Keratinocyte (primary cell): ENCODE results near the gene STK32C. TPM values are rescaled to one million over a fixed set of nuclear protein-coding genes. Genes with fewer than 3 reads are reported as not detected.
"Not testable (repeated sequence)": the region's sequence is repeated elsewhere in the genome, so short reads cannot be mapped to it uniquely, and the experiment has no call there.

Experiments used
- DNase-seq: peaks from one replicate; pipeline ENCODE4 v3.0.0-alpha.2; 2011; ENCODE audit warnings: low read depth, missing footprints, low spot score
- FAIRE-seq: peaks from 2 replicates; lab custom pipeline; 2011; peaks lifted over from hg19 to GRCh38; lab: Jason Lieb, UNC
- H2AFZ ChIP-seq: 2 replicates; pipeline ENCODE4 v1.6.0; 2012; ENCODE audit warnings: low read length, control low read depth, inconsistent platforms; ENCODE audit not compliant: control insufficient read depth
- H3K27ac ChIP-seq: 2 replicates; pipeline ENCODE4 v1.5.1; 2011; ENCODE audit warnings: low read length; ENCODE audit not compliant: control insufficient read depth, insufficient read depth
- H3K27me3 ChIP-seq: 3 replicates; pipeline ENCODE4 v1.6.0; 2011; ENCODE audit warnings: low read length; ENCODE audit not compliant: control insufficient read depth, insufficient read depth; ENCODE audit errors: extremely low read depth
- H3K36me3 ChIP-seq, 2 experiments: 2 replicates in 1 of 2; 3 replicates in 1 of 2; pipeline ENCODE4 v1.5.1; 2011; ENCODE audit warnings: low read length in 2 of 2, mild to moderate bottlenecking in 1 of 2; ENCODE audit not compliant: control insufficient read depth in 2 of 2, insufficient read depth in 2 of 2; ENCODE audit errors: extremely low read depth in 1 of 2
- H3K4me1 ChIP-seq: 3 replicates; pipeline ENCODE4 v1.5.1; 2011; ENCODE audit warnings: low read length; ENCODE audit not compliant: control insufficient read depth, insufficient read depth; ENCODE audit errors: extremely low read depth
- H3K4me2 ChIP-seq: 3 replicates; pipeline ENCODE4 v1.6.0; 2011; ENCODE audit warnings: low read depth, low read length; ENCODE audit not compliant: control insufficient read depth, insufficient read depth; ENCODE audit errors: extremely low read depth
- H3K4me3 ChIP-seq, 3 experiments: fragments of 200-600 bp in 1 of 3; sonication (generic) in 1 of 3; 2 replicates in 2 of 3; 3 replicates in 1 of 3; pipeline ENCODE4 v1.5.1; 2011 to 2016; ENCODE audit warnings: low read length in 3 of 3, mild to moderate bottlenecking in 3 of 3, control low read depth in 2 of 3, inconsistent platforms in 1 of 3, low read depth in 1 of 3, mixed read lengths in 1 of 3, mixed run types in 1 of 3, moderate library complexity in 1 of 3; ENCODE audit not compliant: control insufficient read depth in 2 of 3, insufficient read depth in 2 of 3; ENCODE audit errors: extremely low read depth in 1 of 3
- H3K79me2 ChIP-seq: 2 replicates; pipeline ENCODE4 v1.6.0; 2012; ENCODE audit warnings: low read length; ENCODE audit not compliant: control insufficient read depth, insufficient read depth
- H3K9ac ChIP-seq: 3 replicates; pipeline ENCODE4 v1.6.0; 2011; ENCODE audit warnings: low read length; ENCODE audit not compliant: control insufficient read depth, insufficient read depth; ENCODE audit errors: extremely low read depth
- H3K9me1 ChIP-seq: 3 replicates; pipeline ENCODE4 v1.6.0; 2011; ENCODE audit warnings: low read length; ENCODE audit not compliant: control insufficient read depth, insufficient read depth; ENCODE audit errors: extremely low read depth
- H3K9me3 ChIP-seq: 2 replicates; pipeline ENCODE4 v1.5.1; 2012; ENCODE audit warnings: low read depth, low read length; ENCODE audit not compliant: control insufficient read depth
- H4K20me1 ChIP-seq: 3 replicates; pipeline ENCODE4 v1.6.0; 2011; ENCODE audit warnings: low read length; ENCODE audit not compliant: control insufficient read depth, insufficient read depth; ENCODE audit errors: extremely low read depth
- EZH2 ChIP-seq: IDR thresholded peaks from one replicate; pipeline ENCODE4 v1.6.1; 2012; ENCODE audit warnings: inconsistent platforms, mild to moderate bottlenecking, low read length, moderate library complexity
- dilution Hi-C: fragments of 300-500 bp; cut with MboI; formaldehyde crosslinking; loops from one replicate; pipeline ENCODE4 v1.7.0; 2020; ENCODE audit warnings: low sequenced_read_pairs; ENCODE audit not compliant: extremely low pct_ligation_motif_present
- polyA plus RNA-seq, 5 experiments: library from polyadenylated mRNA; depleted of rRNA in 3 of 5; stranded (reverse) in 3 of 5; stranded (forward) in 1 of 5; unstranded in 1 of 5; fragments of >200 nt; gene quantifications; 1 replicate in 1 of 5; 2 replicates in 3 of 5; 3 replicates in 1 of 5; pipeline versions ENCODE4 v1.2.1 to v1.2.3, GENCODE V29; 2011 to 2012; ENCODE audit warnings: missing spikeins in 2 of 5, low read depth in 1 of 5, low replicate concordance in 1 of 5
- TF ChIP-seq, protein P1 (sequence below), 3 experiments: IDR thresholded peaks in 1 of 3; conservative IDR thresholded peaks in 1 of 3; optimal IDR thresholded peaks in 1 of 3; 2 replicates in 2 of 3; 3 replicates in 1 of 3; pipeline versions ENCODE3 to v1.5.1; 2011; ENCODE audit warnings: low read length in 3 of 3, mild to moderate bottlenecking in 3 of 3, moderate library complexity in 2 of 3, control low read depth in 1 of 3, inconsistent platforms in 1 of 3; ENCODE audit not compliant: insufficient read depth in 2 of 3; ENCODE audit errors: extremely low read depth in 1 of 3

The STK32C gene
- polyA plus RNA-seq, 1 donor (not counting 4 experiments of a cell fraction or from before 2014, with no cell fraction given), result 4.1 TPM

DNA sequence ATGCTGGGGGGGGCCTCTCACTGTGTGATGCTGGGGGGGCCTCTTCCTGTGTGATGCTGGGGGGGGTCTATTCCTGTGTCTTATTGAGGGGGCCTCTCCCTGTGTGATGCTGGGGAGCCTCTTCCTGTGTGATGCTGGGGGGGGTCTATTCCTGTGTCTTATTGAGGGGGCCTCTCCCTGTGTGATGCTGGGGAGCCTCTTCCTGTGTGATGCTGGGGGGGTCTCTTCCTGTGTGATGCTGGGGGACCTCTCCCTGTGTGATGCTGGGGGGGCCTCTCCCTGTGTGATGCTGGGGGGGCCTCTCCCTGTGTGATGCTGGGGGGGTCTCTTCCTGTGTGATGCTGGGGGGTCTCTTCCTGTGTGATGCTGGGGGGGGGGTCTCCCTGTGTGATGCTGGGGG, 147.5 kb downstream of the STK32C start:
- H3K27me3 ChIP-seq, H3K9ac ChIP-seq, H4K20me1 ChIP-seq, H3K79me2 ChIP-seq, H3K4me3 ChIP-seq, H3K9me1 ChIP-seq, H3K36me3 ChIP-seq, DNase-seq, H2AFZ ChIP-seq, H3K9me3 ChIP-seq, H3K4me2 ChIP-seq, H3K27ac ChIP-seq, H3K4me1 ChIP-seq, FAIRE-seq, dilution Hi-C loops: not testable (repeated sequence)

DNA sequence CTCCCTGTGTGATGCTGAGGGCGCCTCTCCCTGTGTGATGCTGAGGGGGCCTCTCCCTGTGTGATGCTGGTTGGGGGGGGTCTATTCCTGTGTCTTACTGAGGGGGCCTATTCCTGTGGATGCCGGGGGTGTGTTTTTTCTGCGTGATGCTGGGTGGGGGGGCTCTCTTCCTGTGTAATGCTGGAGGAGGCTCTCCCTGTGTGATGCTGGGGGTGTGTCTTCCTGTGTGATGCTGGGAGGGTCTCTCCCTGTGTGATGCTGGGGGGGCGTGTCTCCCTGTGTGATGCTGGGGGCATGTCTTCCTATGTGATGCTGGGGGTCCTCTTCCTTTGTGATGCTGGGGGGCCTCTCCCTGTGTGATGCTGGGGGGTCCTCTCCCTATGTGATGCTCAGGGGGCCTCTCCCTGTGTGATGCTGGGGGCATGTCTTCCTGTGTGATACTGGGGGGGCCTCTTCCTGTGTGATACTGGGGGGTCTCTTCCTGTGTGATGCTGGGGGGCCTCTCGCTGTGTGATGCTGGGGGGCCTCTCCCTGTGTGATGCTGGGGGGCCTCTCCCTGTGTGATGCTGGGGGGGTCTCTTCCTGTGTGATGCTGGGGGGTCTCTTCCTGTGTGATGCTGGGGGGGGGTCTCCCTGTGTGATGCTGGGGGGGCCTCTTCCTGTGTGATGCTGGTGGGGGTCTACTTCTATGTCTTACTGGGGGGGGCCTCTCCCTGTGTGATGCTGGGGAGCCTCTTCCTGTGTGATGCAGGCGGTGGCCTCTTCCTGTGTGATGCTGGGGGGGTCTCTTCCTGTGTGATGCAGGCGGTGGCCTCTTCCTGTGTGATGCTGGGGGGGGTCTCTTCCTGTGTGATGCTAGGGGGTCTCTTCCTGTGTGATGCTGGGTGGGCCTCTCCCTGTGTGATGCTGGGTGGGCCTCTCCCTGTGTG, 148.2 kb downstream of the STK32C start:
- FAIRE-seq, result not testable (repeated sequence)

DNA sequence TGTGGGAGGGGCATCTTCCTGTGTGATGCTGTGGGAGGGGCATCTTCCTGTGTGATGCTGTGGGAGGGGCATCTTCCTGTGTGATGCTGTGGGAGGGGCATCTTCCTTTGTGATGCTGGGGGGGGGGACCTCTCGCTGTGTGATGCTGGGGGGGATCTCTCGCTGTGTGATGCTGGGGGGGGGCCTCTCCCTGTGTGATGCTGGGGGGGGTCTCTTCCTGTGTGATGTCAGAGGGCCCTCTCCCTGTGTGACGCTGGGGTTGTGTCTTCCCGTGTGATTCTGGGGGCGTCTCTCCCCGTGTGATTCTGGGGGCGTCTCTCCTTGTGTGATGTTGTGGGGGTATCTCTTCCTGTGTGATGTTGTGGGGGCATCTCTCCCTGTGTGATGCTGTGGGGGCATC, 148.9 kb downstream of the STK32C start:
- dilution Hi-C loops, result no loop called here
- no peaks in the 10 kb centered on the region for H3K79me2 ChIP-seq

More for the DNA sequence above, 148.2 kb downstream of the STK32C start:
- H3K9me1 ChIP-seq, H3K4me2 ChIP-seq, H3K79me2 ChIP-seq, H3K4me1 ChIP-seq, H3K36me3 ChIP-seq, H3K9ac ChIP-seq, H3K27ac ChIP-seq, H3K9me3 ChIP-seq, H2AFZ ChIP-seq, H4K20me1 ChIP-seq, DNase-seq, H3K27me3 ChIP-seq, H3K4me3 ChIP-seq, dilution Hi-C loops: not testable (repeated sequence)

More for the DNA sequence above, 148.9 kb downstream of the STK32C start:
- no peak for FAIRE-seq
- DNase-seq, result no peak
- no peaks in the 10 kb centered on the region for H3K36me3 ChIP-seq
- H3K9ac ChIP-seq, result no peak overlapping the region
- no peak overlapping the region for H3K4me3 ChIP-seq
- no peaks in the 10 kb centered on the region for H3K4me1 ChIP-seq
- H3K9me1 ChIP-seq, result no peaks in the 10 kb centered on the region
- H4K20me1 ChIP-seq, result no peaks in the 10 kb centered on the region
- no peak overlapping the region for H3K27ac ChIP-seq
- H3K4me2 ChIP-seq, result no peak overlapping the region
- no peak overlapping the region for H2AFZ ChIP-seq
- H3K27me3 ChIP-seq, result peaks cover 6% of the 10 kb centered on the region
- H3K9me3 ChIP-seq, result no peaks in the 10 kb centered on the region
- TF ChIP-seq EZH2, result no peak
- TF ChIP-seq, protein P1, sequence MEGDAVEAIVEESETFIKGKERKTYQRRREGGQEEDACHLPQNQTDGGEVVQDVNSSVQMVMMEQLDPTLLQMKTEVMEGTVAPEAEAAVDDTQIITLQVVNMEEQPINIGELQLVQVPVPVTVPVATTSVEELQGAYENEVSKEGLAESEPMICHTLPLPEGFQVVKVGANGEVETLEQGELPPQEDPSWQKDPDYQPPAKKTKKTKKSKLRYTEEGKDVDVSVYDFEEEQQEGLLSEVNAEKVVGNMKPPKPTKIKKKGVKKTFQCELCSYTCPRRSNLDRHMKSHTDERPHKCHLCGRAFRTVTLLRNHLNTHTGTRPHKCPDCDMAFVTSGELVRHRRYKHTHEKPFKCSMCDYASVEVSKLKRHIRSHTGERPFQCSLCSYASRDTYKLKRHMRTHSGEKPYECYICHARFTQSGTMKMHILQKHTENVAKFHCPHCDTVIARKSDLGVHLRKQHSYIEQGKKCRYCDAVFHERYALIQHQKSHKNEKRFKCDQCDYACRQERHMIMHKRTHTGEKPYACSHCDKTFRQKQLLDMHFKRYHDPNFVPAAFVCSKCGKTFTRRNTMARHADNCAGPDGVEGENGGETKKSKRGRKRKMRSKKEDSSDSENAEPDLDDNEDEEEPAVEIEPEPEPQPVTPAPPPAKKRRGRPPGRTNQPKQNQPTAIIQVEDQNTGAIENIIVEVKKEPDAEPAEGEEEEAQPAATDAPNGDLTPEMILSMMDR (optimal IDR thresholded peaks at IDR 0.05 in 1 of 3, IDR thresholded peaks at IDR 0.05 in 1 of 3, conservative IDR thresholded peaks at IDR 0.05 in 1 of 3; ENCODE audit: extremely low read depth in 1 of 3, insufficient read depth in 2 of 3, low read length in 3 of 3), result no peak
